ENCODE data around the gene MYO9A. TPM values are rescaled to one million over a fixed set of nuclear protein-coding genes. Genes with fewer than 3 reads are reported as not detected.
A peak's percentile ranks its signal among the peaks of the same experiment; 100 is the strongest.

Gene MYO9A
- polyA plus RNA-seq, 4 donors = 26.7 to 38.0 (median 33.3) TPM

- no peak for DNase-seq (ENCODE audit: low read depth in 4 of 4, low spot score in 2 of 4)
These were observed 327.9 kb downstream of the MYO9A start for GRCh38 chr15:71790081-71790480.

- DNase-seq (ENCODE audit: low read depth in 4 of 4, low spot score in 2 of 4) = no peak
These were observed 328.3 kb downstream of the MYO9A start for GRCh38 chr15:71789616-71790015.

DNA sequence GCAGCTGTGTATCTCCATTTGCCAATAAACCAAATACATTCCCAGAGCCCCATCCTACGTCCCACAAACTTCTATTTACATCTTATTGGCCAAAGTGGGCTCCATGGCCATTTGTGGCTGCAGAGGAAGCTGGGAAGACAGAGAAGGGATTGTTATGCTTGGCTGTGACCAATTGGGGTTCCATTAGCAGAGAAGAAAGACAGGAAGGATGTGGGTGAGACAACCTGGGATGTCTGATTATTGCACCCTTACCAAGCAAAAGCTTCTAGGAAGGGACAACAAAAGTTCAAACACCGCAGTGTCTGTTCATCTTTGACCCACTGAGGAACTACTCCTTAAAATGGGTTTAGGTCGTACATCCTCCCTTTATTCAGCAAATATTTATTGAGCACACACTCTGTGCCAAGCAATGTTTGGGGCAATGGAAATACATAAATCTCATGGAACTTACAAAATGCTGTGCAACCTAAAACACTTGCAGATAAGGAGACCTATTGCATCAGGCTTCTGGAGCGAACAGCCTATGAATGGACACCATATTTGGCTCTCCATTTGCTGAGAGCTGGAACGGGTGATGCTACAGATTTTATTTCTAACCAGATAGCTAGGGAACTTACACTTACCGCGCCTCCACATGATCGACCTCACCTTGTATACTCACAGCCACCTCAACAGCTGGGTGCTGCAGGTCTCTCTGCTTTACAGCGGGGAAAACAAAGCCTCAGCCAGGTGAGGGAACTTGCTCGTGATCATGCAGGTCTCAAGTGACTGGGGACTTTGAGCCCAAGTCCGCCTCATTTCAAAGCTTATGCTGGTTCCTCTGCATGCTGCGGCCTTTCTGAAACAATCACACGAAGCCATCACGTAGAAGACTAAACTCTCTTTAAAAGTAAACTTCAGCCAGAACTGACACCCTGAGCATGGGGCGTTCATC is 329.0 kb downstream of the MYO9A start:
- DNase-seq (ENCODE audit: low read depth in 4 of 4, low spot score in 2 of 4) = no peak

DNA sequence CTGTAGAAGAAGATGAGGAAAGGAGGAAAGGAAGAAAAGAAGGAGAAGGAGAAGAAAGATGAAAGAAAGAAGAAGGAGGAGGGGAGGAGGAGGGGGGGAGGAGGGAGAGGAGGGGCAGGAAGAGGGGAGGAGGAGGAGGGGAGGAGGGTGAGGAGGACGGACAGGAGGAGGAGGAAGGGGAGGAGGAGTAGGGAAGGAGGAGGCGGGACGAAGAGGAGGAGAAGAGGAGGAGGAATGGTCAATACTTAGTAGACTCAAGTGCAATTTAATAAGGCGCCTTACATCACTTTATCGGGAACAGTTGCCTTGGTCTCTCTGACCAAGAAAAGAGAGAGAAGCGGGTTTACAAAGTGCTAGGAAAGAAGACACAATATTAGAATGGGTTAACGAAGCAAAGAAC is 331.3 kb downstream of the MYO9A start:
- DNase-seq (ENCODE audit: low read depth in 4 of 4, low spot score in 2 of 4) = no peak

- DNase-seq (ENCODE audit: low read depth in 4 of 4, low spot score in 2 of 4) = no peak
These were observed 332.0 kb downstream of the MYO9A start for GRCh38 chr15:71785996-71786395.

- no peak for DNase-seq (ENCODE audit: low read depth in 4 of 4, low spot score in 2 of 4)
These were observed 333.2 kb downstream of the MYO9A start for GRCh38 chr15:71784719-71785118.

DNA sequence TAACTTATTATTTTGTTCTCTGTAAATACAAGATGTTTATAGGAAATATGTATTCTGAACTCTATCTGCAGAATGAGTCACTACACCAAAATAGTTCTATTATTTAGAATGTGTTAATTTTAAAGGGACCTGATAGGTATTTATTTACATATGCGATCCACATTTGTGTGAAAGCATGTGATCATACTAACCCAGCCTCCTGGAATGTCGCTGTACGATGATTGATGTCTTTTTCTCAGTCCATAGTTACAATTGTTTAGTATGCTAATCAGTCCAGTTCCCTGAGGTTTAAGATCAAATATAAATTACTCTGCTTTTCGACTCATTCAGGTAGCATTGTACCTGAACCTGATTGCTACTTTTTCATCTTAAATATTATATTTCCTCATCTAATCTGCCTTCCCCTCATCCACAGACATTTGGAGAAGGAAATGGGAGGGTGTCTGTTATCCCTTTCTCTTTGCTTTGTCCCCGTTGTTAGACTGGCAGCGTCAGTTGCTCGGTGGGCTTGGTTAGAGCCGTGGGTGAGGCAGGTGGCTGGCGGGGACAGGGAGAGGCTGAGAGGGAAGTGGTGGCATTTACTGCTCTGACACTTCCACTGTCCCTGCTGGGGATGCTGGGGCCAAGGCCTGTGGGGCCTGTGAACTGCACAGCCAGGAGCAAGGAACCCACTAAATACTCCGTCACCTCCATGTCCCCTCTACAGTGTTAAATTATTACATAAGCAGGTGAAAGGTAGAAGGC is 335.4 kb downstream of the MYO9A start:
- no peak for DNase-seq (ENCODE audit: low read depth in 4 of 4, low spot score in 2 of 4)

- no peak for DNase-seq (ENCODE audit: low read depth in 4 of 4, low spot score in 2 of 4)
These were observed 336.0 kb downstream of the MYO9A start for GRCh38 chr15:71781965-71782265.

- no peak for DNase-seq (ENCODE audit: low read depth in 4 of 4, low spot score in 2 of 4)
These were observed 336.6 kb downstream of the MYO9A start for GRCh38 chr15:71781179-71781964.

DNA sequence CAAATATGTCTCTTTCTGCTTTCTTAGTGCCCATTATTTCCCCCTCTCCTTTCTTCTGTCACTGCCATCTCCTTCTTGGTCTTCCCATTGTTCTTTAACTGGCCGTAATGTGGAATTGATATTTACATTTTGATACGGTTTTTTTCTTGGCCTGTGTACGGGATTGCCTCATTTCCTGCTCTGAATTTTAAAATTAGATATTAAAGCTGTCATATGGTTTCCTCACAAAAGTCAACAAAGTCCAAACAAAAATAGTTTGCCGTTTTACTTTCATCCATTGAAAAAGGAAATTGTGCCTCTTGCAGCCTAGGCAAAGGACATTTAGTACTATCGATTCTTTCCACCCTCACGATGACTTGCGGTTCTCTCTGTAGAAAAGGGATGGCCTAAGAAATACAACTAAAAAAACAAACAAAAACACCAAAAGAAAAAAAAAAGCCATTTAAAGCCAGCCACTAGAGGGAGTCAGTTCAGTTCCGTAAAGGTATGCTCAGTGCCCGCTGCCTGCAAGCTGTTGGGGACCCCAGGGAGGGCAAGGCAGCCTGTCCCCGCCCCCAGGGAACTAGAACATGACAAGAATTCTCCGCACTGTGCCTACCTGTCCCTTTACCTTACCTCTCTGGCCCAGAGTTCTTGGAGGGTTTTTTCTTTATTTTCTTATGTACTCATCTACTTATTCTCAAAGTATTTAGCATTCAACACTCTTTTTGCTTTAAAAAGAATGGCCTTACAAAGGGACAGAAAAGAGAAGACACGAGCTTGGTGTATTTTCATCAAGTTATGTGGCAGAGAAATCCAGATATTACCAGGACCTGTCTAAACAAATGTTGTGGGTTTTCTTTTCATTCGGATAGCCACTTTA is 337.6 kb downstream of the MYO9A start:
- DNase-seq (ENCODE audit: low read depth in 4 of 4, low spot score in 2 of 4) = peak in 2 of 4 donors; percentile 48 to 54

DNA sequence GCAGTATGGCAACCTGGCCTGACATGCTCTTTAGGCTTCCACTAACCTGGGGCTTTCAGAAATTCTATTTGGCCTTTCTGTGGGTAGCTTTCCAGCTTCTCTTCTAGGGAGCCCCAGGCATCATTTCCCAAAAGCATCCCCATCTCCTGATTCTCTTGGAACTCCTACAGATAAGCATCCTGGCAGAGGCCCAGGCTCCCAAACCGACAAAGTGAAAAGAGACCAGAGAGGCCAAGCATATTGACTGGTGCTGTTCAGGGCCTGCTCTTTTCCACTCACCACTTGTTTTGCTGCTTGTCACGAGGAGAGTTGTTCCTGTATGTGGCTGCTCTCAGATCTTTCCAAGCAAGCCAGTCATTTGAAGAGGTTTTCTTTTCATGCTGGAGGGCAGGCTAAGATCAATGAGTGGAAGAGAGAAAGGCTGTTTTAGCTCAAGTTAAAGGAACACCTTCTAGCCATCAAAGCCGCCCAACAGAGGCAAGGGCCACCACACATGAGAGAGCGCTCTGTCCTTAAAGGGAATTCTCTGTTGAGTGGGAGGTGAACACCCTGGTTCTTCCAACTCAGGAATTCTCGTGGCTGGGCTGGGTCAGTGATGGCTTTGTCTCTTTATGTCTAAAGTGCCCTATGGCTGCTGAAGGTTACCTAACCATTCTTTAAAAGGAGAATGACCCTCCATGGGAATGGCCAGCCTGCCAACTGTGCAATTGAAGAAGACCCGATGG is 338.7 kb downstream of the MYO9A start:
- DNase-seq (ENCODE audit: low read depth in 4 of 4, low spot score in 2 of 4) = no peak

- DNase-seq (ENCODE audit: low read depth in 4 of 4, low spot score in 2 of 4) = no peak
These were observed 340.6 kb downstream of the MYO9A start for GRCh38 chr15:71777216-71777943.

DNA sequence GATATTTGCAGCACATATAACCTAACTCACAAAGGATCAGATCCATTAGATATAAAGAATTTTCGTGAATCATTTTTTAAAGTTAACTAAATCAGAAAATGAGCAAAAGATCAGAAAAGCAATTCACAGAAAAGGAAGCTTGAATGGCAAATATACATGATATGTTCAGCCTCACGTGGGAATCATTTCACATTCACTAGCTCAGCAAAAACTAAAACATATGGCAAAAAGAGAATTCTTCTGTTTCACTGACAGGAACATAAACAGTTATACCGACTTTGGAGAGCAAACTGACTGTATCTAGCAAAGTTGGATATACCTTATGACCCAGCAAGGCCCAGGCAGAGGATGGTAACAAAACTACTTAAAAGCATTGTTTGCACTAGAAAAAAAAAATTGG is 341.6 kb downstream of the MYO9A start:
- DNase-seq (ENCODE audit: low read depth in 4 of 4, low spot score in 2 of 4) = no peak

- DNase-seq (ENCODE audit: low read depth in 4 of 4, low spot score in 2 of 4) = no peak
These were observed 342.1 kb downstream of the MYO9A start for GRCh38 chr15:71775856-71776255.

DNA sequence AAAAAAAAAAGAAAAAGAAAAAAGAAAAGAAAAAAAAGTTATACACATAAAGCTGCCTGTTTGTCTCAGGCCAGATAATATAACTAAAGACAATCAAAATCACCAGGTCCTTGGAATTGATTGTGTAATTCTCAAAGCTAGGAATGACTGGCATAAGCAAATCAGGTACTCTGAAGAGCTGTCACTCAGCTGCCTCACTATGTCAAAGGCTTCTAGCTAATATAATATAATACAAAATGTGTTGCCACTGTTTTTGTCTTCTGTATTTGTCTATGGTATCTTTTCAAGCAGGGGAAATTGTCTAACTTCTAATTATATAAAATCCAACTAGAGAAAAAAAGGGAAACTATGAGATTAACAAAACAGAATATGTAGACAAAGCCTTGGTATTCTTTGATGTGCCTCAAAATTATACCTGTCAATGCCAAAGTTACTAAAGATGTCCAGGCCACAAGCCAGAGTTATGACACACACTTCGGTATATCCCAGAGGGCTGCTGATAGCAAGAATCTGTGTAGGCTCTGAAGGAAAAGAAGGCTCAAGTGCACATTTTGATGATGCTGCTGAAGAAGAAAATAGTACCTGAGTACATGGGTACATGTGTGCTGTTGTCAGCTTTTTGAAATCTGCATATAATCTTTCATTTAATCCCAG is 344.6 kb downstream of the MYO9A start:
- no peak for DNase-seq (ENCODE audit: low read depth in 4 of 4, low spot score in 2 of 4)
